Muscle layer of duodenum (tissue), 2 donors: ENCODE data around the gene POU2AF3.

Experiments
- H3K27ac ChIP-seq: one replicate; pipeline ENCODE4 v1.7.0; 2013; ENCODE audit warnings: mild to moderate bottlenecking, low read length
- H3K27me3 ChIP-seq: one replicate; pipeline ENCODE4 v1.7.0; 2013; ENCODE audit warnings: low read depth, mild to moderate bottlenecking, control low read depth, low read length
- H3K36me3 ChIP-seq, 2 donors: one replicate each; pipeline ENCODE4 v1.7.0; 2013; ENCODE audit warnings: low read length in 2 of 2, control low read depth in 1 of 2, mild to moderate bottlenecking in 1 of 2; ENCODE audit not compliant: insufficient read depth in 2 of 2, control insufficient read depth in 1 of 2
- H3K4me1 ChIP-seq, 2 donors: one replicate each; pipeline ENCODE4 v1.7.0; 2013; ENCODE audit warnings: low read length in 2 of 2, mild to moderate bottlenecking in 2 of 2, control low read depth in 1 of 2, moderate library complexity in 1 of 2; ENCODE audit not compliant: insufficient read depth in 2 of 2, control insufficient read depth in 1 of 2
- H3K4me3 ChIP-seq, 2 donors: one replicate each; pipeline ENCODE4 v1.7.0; 2013; ENCODE audit warnings: low read length in 2 of 2, low read depth in 1 of 2, mild to moderate bottlenecking in 1 of 2
- H3K9me3 ChIP-seq, 2 donors: one replicate each; pipeline ENCODE4 v1.7.0; 2013; ENCODE audit warnings: low read length in 2 of 2, control low read depth in 1 of 2, mild to moderate bottlenecking in 1 of 2; ENCODE audit not compliant: control insufficient read depth in 1 of 2
- donor health status: healthy.

Gene POU2AF3

GRCh38 chr11:111330234-111330893 lies 32.0 kb downstream of the POU2AF3 start:
- Histone ChIP-seq H3K4me3 (no peak overlapping the region), H3K4me1 (peaks cover 7 to 10% of the 10 kb centered on the region in 2 donors), H3K27me3 (no peaks in the 10 kb centered on the region), H3K36me3 (no peaks in the 10 kb centered on the region), H3K27ac (no peak overlapping the region), H3K9me3 (no peaks in the 10 kb centered on the region)

DNA sequence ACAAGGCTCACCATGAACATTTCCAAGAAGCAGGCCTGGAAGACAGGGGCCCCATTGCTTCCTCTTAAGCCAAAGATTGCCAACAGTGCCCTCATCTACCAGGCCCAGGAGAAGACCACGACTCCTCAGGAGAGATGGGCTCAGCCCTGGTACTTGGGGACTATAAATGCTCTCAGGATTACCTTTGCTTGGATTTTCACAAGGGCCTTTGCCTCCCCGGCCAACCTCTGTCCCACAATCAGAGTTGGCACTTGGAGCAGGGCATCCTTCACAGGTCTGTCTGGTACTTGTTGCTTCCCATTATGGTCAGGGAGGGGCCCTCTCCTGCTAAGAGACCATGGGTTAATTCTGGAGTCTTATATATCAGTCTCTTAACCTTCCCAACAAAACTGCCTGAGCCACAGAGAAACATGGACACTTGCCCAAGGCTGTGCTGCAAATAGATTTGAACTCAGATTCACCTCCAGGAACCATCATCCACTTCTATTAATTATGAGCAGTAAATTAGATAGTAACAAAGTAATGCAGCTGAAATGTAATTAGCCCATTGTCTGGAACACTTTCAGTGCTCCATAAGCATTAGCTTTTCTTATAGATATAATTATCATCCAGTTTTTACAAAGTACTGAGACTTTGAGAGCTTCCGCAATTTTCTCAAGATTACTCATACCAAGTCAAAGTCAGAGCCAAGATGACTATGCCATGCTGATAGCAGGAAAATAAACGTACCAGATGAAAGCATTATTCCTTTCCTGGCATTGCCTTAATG lies 33.5 kb downstream of the POU2AF3 start:
- Histone ChIP-seq H3K27me3 (no peaks in the 10 kb centered on the region), H3K27ac (peak overlapping the region; percentile 14), H3K9me3 (no peaks in the 10 kb centered on the region), H3K36me3 (no peaks in the 10 kb centered on the region), H3K4me3 (no peak overlapping the region), H3K4me1 (peaks cover 7 to 10% of the 10 kb centered on the region in 2 donors)

- no peaks in the 10 kb centered on the region for H3K36me3 ChIP-seq
- no peaks in the 10 kb centered on the region for H3K9me3 ChIP-seq
- peaks cover 7 to 10% of the 10 kb centered on the region in 2 donors for H3K4me1 ChIP-seq
- H3K27ac ChIP-seq = no peak overlapping the region
- no peak overlapping the region for H3K4me3 ChIP-seq
- no peaks in the 10 kb centered on the region for H3K27me3 ChIP-seq
Measured at GRCh38 chr11:111334532-111335502, 36.5 kb downstream of the POU2AF3 start.

- Histone ChIP-seq H3K27me3 (no peaks in the 10 kb centered on the region), H3K4me3 (no peak overlapping the region), H3K27ac (no peak overlapping the region), H3K4me1 (peaks cover 6 to 7% of the 10 kb centered on the region in 2 donors), H3K9me3 (no peaks in the 10 kb centered on the region), H3K36me3 (no peaks in the 10 kb centered on the region)
Measured at GRCh38 chr11:111335549-111335948, 37.2 kb downstream of the POU2AF3 start.

- Histone ChIP-seq H3K27ac (no peak overlapping the region), H3K4me3 (no peak overlapping the region)
Measured at GRCh38 chr11:111336062-111336461, 37.7 kb downstream of the POU2AF3 start.

DNA sequence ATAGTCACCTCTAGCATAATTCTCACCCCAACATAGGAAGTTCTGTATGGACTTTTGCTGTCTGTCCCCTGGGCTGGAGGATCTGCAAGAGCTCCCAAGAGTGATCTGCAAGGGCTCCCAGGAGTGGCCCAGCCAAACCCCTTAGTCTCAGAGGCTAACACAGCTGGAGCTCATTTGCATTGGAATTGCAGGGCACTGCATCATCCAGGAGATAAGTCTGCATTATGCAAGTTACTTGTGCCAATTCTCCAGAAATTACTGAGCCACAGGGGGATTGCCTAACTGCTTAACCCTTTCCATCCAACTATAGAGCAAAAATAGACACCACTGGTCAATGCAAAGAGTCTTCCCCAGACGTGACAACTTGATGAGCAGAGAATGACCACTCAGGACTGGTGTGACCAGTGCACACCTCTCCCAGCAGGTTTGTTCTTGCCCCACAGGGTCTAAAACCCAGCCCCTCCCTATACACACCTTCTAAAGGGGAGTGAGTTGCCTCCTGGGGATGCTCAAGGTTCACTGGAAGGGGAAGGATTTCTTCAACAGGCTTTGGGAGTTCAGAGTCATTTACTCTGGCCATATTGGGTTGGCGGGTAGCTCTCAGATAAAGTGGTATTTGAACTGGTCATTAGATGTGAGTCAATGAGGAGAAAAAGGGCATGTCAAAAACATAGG lies 38.4 kb downstream of the POU2AF3 start:
- no peaks in the 10 kb centered on the region for H3K36me3 ChIP-seq
- no peak overlapping the region for H3K27ac ChIP-seq
- no peaks in the 10 kb centered on the region for H3K27me3 ChIP-seq
- no peaks in the 10 kb centered on the region for H3K9me3 ChIP-seq
- H3K4me3 ChIP-seq = no peak overlapping the region
- no peaks in the 10 kb centered on the region for H3K4me1 ChIP-seq

More at GRCh38 chr11:111336062-111336461, 37.7 kb downstream of the POU2AF3 start:
- no peaks in the 10 kb centered on the region for H3K9me3 ChIP-seq
- H3K27me3 ChIP-seq = no peaks in the 10 kb centered on the region
- no peaks in the 10 kb centered on the region for H3K36me3 ChIP-seq
- H3K4me1 ChIP-seq = peaks cover 1 to 5% of the 10 kb centered on the region in 2 donors

- Histone ChIP-seq H3K4me3 (no peak overlapping the region), H3K27me3 (no peaks in the 10 kb centered on the region), H3K4me1 (no peaks in the 10 kb centered on the region), H3K36me3 (no peaks in the 10 kb centered on the region), H3K27ac (no peak overlapping the region), H3K9me3 (no peaks in the 10 kb centered on the region)
Measured at GRCh38 chr11:111339758-111340388, 41.5 kb downstream of the POU2AF3 start.

DNA sequence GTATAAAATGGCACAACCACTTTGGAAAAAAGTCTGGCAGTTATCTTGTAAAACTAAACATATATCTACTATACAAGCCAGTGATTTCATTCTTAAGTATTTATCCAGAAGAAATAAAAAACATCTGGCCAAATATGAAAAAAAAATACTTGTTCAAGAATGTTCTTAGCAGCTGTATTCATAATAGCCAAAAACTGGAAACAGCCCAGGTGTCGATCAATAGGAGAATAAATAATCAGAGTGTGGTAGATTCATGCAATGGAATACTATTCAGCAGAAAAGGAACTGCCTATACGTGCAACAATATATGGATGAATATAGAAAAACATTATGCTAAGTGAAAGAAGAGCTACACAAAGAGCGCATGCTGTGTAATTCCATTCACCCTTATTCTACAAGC lies 44.0 kb downstream of the POU2AF3 start:
- Histone ChIP-seq H3K9me3 (no peaks in the 10 kb centered on the region), H3K4me3 (no peak overlapping the region), H3K36me3 (no peaks in the 10 kb centered on the region), H3K27ac (no peak overlapping the region), H3K27me3 (no peaks in the 10 kb centered on the region), H3K4me1 (no peaks in the 10 kb centered on the region)

DNA sequence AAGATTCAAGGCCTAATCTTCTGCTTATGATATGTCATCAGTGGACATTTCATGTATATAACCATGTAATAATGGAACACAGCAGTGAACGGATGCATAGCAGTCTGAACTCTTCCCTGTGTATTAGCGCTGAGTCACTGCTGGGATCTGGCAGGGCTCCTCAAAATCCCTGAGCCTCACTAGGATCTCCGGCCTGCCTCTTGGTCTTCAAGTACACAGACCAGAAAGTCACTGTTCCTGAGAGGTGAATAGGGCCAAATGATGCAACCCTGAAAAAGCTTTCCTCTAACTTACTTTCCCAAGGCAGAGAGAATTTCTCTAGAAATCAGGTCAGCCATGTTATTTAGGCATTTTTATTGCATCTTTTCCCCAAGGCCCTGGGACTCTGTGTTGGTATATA lies 45.7 kb downstream of the POU2AF3 start:
- H3K4me1 ChIP-seq = no peaks in the 10 kb centered on the region
- no peak overlapping the region for H3K4me3 ChIP-seq
- H3K9me3 ChIP-seq = no peaks in the 10 kb centered on the region
- no peak overlapping the region for H3K27ac ChIP-seq
- no peaks in the 10 kb centered on the region for H3K36me3 ChIP-seq
- no peaks in the 10 kb centered on the region for H3K27me3 ChIP-seq

- no peak overlapping the region for H3K4me3 ChIP-seq
- H3K27me3 ChIP-seq = no peaks in the 10 kb centered on the region
- H3K27ac ChIP-seq = no peak overlapping the region
- H3K36me3 ChIP-seq = no peaks in the 10 kb centered on the region
- H3K4me1 ChIP-seq = no peaks in the 10 kb centered on the region
- no peaks in the 10 kb centered on the region for H3K9me3 ChIP-seq
Measured at GRCh38 chr11:111347002-111347722, 48.8 kb downstream of the POU2AF3 start.
